A673 (cell line): ENCODE data around the gene FOXC2. TPM values are rescaled to one million over a fixed set of nuclear protein-coding genes. Genes with fewer than 3 reads are reported as not detected.

Source experiments
- BruUV-seq: library from RNA; stranded (reverse); fragments of 400-500 nt; replicated peaks from 2 replicates; lab custom pipeline; 2021; lab: Mats Ljungman, UMichigan
- CTCF ChIA-PET: fragments of 300-600 bp; sonication (Branson Sonifier 250); formaldehyde crosslinking; loops from one replicate; lab custom pipeline; 2022; ENCODE audit warnings: antibody characterized with exemption; lab: Charles Lee
- POLR2A ChIA-PET: fragments of 300-600 bp; sonication (Branson Sonifier 250); formaldehyde crosslinking; loops from one replicate; lab custom pipeline; 2022; ENCODE audit warnings: antibody characterized with exemption; ENCODE audit not compliant: low non-redundant PET; lab: Charles Lee
- DNase-seq: peaks from one replicate; pipeline ENCODE4 v3.0.0-alpha.2; 2015; ENCODE audit warnings: low spot score
- H3K27ac ChIP-seq: fragments of 200-600 bp; sonication (generic); 2 replicates; pipeline ENCODE4 v1.5.1; 2016; ENCODE audit warnings: mixed run types, low read depth, mild to moderate bottlenecking, mixed read lengths, antibody characterized with exemption, low read length; ENCODE audit not compliant: poor library complexity, severe bottlenecking
- H3K27me3 ChIP-seq: fragments of 200-600 bp; sonication (generic); replicated peaks from 2 replicates; pipeline ENCODE4 v1.6.1; 2017; ENCODE audit warnings: mixed run types, low read depth, mild to moderate bottlenecking, mixed read lengths, antibody characterized with exemption, low read length; ENCODE audit not compliant: insufficient read depth, poor library complexity
- H3K36me3 ChIP-seq: fragments of 200-600 bp; sonication (generic); 2 replicates; pipeline ENCODE4 v1.6.1; 2016; ENCODE audit warnings: mixed run types, mild to moderate bottlenecking, mixed read lengths, antibody characterized with exemption, low read length; ENCODE audit not compliant: insufficient read depth, poor library complexity, severe bottlenecking
- H3K4me1 ChIP-seq: fragments of 200-600 bp; sonication (generic); 2 replicates; pipeline ENCODE4 v1.6.1; 2017; ENCODE audit warnings: mixed run types, mild to moderate bottlenecking, mixed read lengths, antibody characterized with exemption, low read length; ENCODE audit not compliant: insufficient read depth, poor library complexity, severe bottlenecking
- H3K4me3 ChIP-seq: fragments of 200-600 bp; sonication (generic); 2 replicates; pipeline ENCODE4 v1.5.1; 2016; ENCODE audit warnings: low read depth, mixed run types, mild to moderate bottlenecking, mixed read lengths, low read length; ENCODE audit not compliant: poor library complexity, severe bottlenecking
- H3K9me3 ChIP-seq: fragments of 200-600 bp; sonication (generic); 2 replicates; pipeline ENCODE4 v1.6.1; 2016; ENCODE audit warnings: mixed run types, low read depth, mild to moderate bottlenecking, mixed read lengths, antibody characterized with exemption, low read length; ENCODE audit not compliant: poor library complexity, severe bottlenecking
- EZH2 ChIP-seq: fragments of 200-600 bp; sonication (generic); IDR thresholded peaks from 2 replicates; pipeline ENCODE4 v1.6.1; 2017; ENCODE audit warnings: borderline replicate concordance, low read depth, mild to moderate bottlenecking, mixed read lengths, antibody characterized with exemption, low read length; ENCODE audit not compliant: poor library complexity, severe bottlenecking
- intact Hi-C: fragments of 100-400 bp; cut with micrococcal nuclease; formaldehyde crosslinking; loops from one replicate; pipeline ENCODE4 v1.10.0; 2022; ENCODE audit not compliant: unreplicated experiment
- total RNA-seq: library from RNA; stranded (reverse); gene quantifications from 2 replicates; pipeline ENCODE4 v1.2.3, GENCODE V29; 2021
- TF ChIP-seq, protein P1 (sequence below): fragments of 300-800, 200-600 bp; sonication (generic); conservative IDR thresholded peaks from 2 replicates; pipeline ENCODE4 v1.5.1; 2017; ENCODE audit warnings: low read depth, mild to moderate bottlenecking, antibody characterized with exemption, low read length, moderate library complexity, mixed read lengths

The FOXC2 gene
- total RNA-seq, 1 experiment from 2014 or later = 0.34 TPM

DNA sequence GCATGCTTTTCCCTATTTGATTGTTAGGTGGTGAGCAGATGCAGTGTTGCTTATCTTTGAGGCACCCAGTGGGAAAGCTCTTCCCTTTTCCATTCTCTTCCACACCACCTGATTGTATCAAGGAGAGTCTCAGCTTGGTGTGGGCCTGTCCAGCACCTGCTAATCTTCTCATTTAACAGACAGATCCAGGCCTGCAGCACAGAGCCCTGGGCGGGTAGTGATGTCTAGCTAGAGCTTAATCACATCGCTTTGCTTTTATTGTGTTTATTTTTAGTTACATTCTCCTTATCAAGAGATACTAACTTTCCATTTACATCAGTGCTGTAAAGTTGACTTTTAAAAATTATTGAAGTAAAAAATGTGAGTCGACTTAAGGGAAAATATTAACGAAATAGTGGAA, 35.9 kb downstream of the FOXC2 start:
- no peak for DNase-seq
- ChIA-PET CTCF (no interaction called here), POLR2A (no interaction called here)
- BruUV-seq = no TSS peak
- Histone ChIP-seq H3K36me3 (no peaks in the 10 kb centered on the region), H3K4me3 (no peak overlapping the region), H3K27me3 (peaks cover 17% of the 10 kb centered on the region), H3K9me3 (no peaks in the 10 kb centered on the region), H3K27ac (no peak overlapping the region), H3K4me1 (no peaks in the 10 kb centered on the region)
- no peak for TF ChIP-seq EZH2
- TF ChIP-seq, protein P1, sequence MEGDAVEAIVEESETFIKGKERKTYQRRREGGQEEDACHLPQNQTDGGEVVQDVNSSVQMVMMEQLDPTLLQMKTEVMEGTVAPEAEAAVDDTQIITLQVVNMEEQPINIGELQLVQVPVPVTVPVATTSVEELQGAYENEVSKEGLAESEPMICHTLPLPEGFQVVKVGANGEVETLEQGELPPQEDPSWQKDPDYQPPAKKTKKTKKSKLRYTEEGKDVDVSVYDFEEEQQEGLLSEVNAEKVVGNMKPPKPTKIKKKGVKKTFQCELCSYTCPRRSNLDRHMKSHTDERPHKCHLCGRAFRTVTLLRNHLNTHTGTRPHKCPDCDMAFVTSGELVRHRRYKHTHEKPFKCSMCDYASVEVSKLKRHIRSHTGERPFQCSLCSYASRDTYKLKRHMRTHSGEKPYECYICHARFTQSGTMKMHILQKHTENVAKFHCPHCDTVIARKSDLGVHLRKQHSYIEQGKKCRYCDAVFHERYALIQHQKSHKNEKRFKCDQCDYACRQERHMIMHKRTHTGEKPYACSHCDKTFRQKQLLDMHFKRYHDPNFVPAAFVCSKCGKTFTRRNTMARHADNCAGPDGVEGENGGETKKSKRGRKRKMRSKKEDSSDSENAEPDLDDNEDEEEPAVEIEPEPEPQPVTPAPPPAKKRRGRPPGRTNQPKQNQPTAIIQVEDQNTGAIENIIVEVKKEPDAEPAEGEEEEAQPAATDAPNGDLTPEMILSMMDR = no peak
- intact Hi-C loops = no loop called here

DNA sequence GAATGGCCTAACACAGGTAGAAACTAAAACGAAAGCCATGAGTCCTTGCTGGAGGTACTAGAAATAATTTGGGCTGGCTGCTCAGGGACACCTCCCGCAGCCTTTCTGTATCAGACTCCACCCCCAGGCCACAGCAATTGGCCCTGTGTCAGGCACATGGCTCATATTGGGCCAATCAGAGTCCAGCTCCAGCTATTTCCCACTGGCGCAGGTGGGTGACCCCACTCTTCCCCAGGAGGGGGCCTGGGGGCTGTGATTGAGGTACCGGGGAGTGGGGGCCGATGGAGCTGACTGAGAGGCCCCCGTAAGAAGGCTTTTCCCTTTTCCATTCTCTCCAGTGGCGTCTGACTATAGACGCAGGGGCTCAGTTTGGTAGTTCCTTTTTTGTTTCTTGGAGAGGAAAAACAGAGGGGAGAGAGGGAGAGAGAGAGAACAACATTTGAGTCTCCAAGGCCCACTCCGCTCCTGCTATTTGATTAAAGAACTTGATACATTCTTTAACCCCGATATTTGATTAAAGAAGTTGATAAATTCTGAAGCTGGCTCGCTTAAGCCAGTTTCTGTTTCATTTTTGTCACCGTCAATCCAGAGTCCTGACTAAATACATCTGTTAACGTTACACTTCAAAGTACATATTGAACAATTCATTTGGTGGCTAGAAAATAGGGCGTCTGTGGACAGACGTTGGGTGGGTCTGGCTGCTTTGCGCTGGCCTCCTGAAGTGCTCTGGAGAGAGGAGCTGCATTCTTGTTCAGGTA, 38.0 kb downstream of the FOXC2 start:
- H3K4me1 ChIP-seq = no peaks in the 10 kb centered on the region
- no peak overlapping the region for H3K27ac ChIP-seq
- CTCF ChIA-PET = no interaction called here
- intact Hi-C loops = no loop called here
- TF ChIP-seq, protein P1 = no peak
- TF ChIP-seq EZH2 = no peak
- no peaks in the 10 kb centered on the region for H3K36me3 ChIP-seq
- H3K9me3 ChIP-seq = no peaks in the 10 kb centered on the region
- POLR2A ChIA-PET = no interaction called here
- no peak overlapping the region for H3K4me3 ChIP-seq
- BruUV-seq = no TSS peak
- H3K27me3 ChIP-seq = peaks cover 6% of the 10 kb centered on the region
- no peak for DNase-seq

DNA sequence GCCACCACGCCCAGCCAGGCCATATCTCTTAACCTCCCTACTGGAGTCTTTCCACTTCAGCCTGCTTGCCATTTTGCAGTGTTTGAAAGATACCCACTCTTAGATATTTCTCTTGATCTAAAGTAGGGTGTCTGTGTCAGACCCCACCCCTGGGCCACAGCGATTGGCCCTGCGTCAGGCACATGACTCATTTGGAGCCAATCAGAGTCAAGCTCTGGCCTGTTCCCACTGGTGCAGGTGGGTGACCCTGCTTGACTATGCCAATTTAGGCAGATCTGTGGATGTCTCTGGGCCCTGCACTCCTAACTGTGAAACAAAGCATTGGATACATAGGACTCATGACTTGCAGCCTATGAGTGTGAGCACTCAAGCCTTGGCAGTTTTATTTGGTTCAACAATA, 39.3 kb downstream of the FOXC2 start:
- no peak overlapping the region for H3K27ac ChIP-seq
- POLR2A ChIA-PET = no interaction called here
- intact Hi-C loops = no loop called here
- no peaks in the 10 kb centered on the region for H3K9me3 ChIP-seq
- H3K27me3 ChIP-seq = peaks cover 6% of the 10 kb centered on the region
- H3K4me1 ChIP-seq = no peaks in the 10 kb centered on the region
- no peak for DNase-seq
- CTCF ChIA-PET = no interaction called here
- H3K36me3 ChIP-seq = no peaks in the 10 kb centered on the region
- BruUV-seq = no TSS peak
- TF ChIP-seq EZH2 = no peak
- TF ChIP-seq, protein P1 = no peak
- H3K4me3 ChIP-seq = no peak overlapping the region
